ENCODE results near the gene P3R3URF. TPM values are rescaled to one million over a fixed set of nuclear protein-coding genes. Genes with fewer than 3 reads are reported as not detected.

Gene P3R3URF
- total RNA-seq, 1 experiment from 2014 or later, result not detected

GRCh38 chr1:46133181-46133658, 43.1 kb downstream of the P3R3URF start:
- DNase-seq (ENCODE audit: low read depth), result no peak

GRCh38 chr1:46132529-46133180, 43.6 kb downstream of the P3R3URF start, which contains the start of gene PIK3R3:
Gene PIK3R3 (minus strand): TSS chr1:46132629. CDS start chr1:46131952, 677 bp downstream.
- peak; percentile 99 for DNase-seq (ENCODE audit: low read depth)

GRCh38 chr1:46131712-46132528, 44.4 kb downstream of the P3R3URF start:
- peak; percentile 52 for DNase-seq (ENCODE audit: low read depth)

- peak; percentile 31 for DNase-seq (ENCODE audit: low read depth)
Observed at GRCh38 chr1:46131093-46131492, 45.2 kb downstream of the P3R3URF start.

GRCh38 chr1:46130606-46131005, 45.7 kb downstream of the P3R3URF start:
- DNase-seq (ENCODE audit: low read depth), result no peak

GRCh38 chr1:46130121-46130520, 46.2 kb downstream of the P3R3URF start:
- no peak for DNase-seq (ENCODE audit: low read depth)

GRCh38 chr1:46128344-46128743, 47.9 kb downstream of the P3R3URF start:
- peak; percentile 77 for DNase-seq (ENCODE audit: low read depth)

Other genes starting within 250 kb of the P3R3URF start
- gene PIK3R3, start 43.9 kb downstream of the P3R3URF start, total RNA-seq (2014; rRNA removed; shearing (Covaris generic)), result 13.1 and 20.6 TPM in 2 replicates
- 0.47 and 1.7 TPM in 2 replicates for gene TSPAN1, start 1.4 kb downstream of the P3R3URF start, total RNA-seq (2014; rRNA removed; shearing (Covaris generic))
- gene POMGNT1, start 21.9 kb upstream of the P3R3URF start, total RNA-seq (2014; rRNA removed; shearing (Covaris generic)), result 59.1 and 90.4 TPM in 2 replicates
- 0.32 and 0.89 TPM in 2 replicates for gene LURAP1, start 26.8 kb upstream of the P3R3URF start, total RNA-seq (2014; rRNA removed; shearing (Covaris generic))
- 9.8 and 24.2 TPM in 2 replicates for gene RAD54L, start 71.3 kb upstream of the P3R3URF start, total RNA-seq (2014; rRNA removed; shearing (Covaris generic))
- gene LRRC41, start 127.1 kb upstream of the P3R3URF start, total RNA-seq (2014; rRNA removed; shearing (Covaris generic)), result 61.9 and 74.4 TPM in 2 replicates
- 459 and 652 TPM in 2 replicates for gene UQCRH, start 127.2 kb upstream of the P3R3URF start, total RNA-seq (2014; rRNA removed; shearing (Covaris generic))
- gene NSUN4, start 164.3 kb upstream of the P3R3URF start, total RNA-seq (2014; rRNA removed; shearing (Covaris generic)), result 12.2 and 15.8 TPM in 2 replicates
- gene FAAH, start 217.8 kb upstream of the P3R3URF start, total RNA-seq (2014; rRNA removed; shearing (Covaris generic)), result 0.05 and 0.69 TPM in 2 replicates

Measured in M059J (cell line).